SJSA1 (cell line): Measurements from ENCODE around the gene HBB. TPM values are rescaled to one million over a fixed set of nuclear protein-coding genes. Genes with fewer than 3 reads are reported as not detected.

Experiments
- DNase-seq, 2 experiments: peaks; one replicate each; pipeline ENCODE4 v3.0.0-alpha.2; 2015 to 2020; ENCODE audit warnings: low spot score in 2 of 2, low read depth in 1 of 2
- H3K27ac ChIP-seq: fragments of 250-450 bp; sonication (Bioruptor Pico); 2 replicates; pipeline ENCODE4 v1.5.1; 2020; ENCODE audit warnings: mild to moderate bottlenecking, moderate library complexity
- H3K27me3 ChIP-seq: fragments of 250-450 bp; sonication (Bioruptor Pico); replicated peaks from 2 replicates; pipeline ENCODE4 v1.5.1; 2020; ENCODE audit warnings: mild to moderate bottlenecking, moderate library complexity
- H3K36me3 ChIP-seq: fragments of 250-450 bp; sonication (Bioruptor Pico); 2 replicates; pipeline ENCODE4 v1.5.1; 2020; ENCODE audit warnings: mild to moderate bottlenecking
- H3K4me1 ChIP-seq: fragments of 250-450 bp; sonication (Bioruptor Pico); replicated peaks from 2 replicates; pipeline ENCODE4 v1.6.1; 2021; ENCODE audit warnings: mild to moderate bottlenecking
- H3K4me3 ChIP-seq: fragments of 250-450 bp; sonication (Bioruptor Pico); 2 replicates; pipeline ENCODE4 v1.5.1; 2020; ENCODE audit warnings: mild to moderate bottlenecking
- H3K9me3 ChIP-seq: fragments of 250-450 bp; sonication (Bioruptor Pico); replicated peaks from 2 replicates; pipeline ENCODE4 v1.5.1; 2020; ENCODE audit warnings: mild to moderate bottlenecking
- total RNA-seq: library from RNA; depleted of rRNA; stranded (reverse); fragments of >200 nt; shearing (Covaris generic); gene quantifications from 2 replicates; pipeline ENCODE4 v1.2.3, GENCODE V29; 2014

The HBB gene
- total RNA-seq, 1 experiment from 2014 or later = not detected

DNA sequence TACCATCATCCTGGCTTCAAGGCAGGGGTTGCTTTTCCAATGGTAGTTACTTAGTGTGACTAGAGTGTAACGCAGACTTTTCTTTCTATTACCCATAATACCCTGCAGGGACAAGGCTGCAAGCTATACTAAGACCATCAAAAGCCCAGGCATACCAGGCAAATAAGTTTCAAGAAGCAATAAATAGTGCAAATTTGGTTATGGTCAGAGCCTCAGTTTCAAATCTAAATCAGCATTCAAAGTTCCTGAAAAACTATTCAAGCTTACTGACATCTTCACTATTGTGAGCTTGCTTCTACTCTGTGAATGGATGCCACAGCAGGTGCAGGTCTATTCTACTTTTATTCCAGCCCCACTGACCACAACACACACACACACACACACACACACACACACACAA is 2.5 kb upstream of the HBB start:
- Histone ChIP-seq H3K27me3 (no peaks in the 10 kb centered on the region; the same call in 1 of the 2 replicates), H3K36me3 (no peaks in the 10 kb centered on the region), H3K4me1 (no peaks in the 10 kb centered on the region), H3K4me3 (no peak overlapping the region), H3K27ac (no peak overlapping the region), H3K9me3 (no peaks in the 10 kb centered on the region)
- DNase-seq = no peak

- no peaks in the 10 kb centered on the region for H3K36me3 ChIP-seq
- no peaks in the 10 kb centered on the region for H3K9me3 ChIP-seq
- H3K4me3 ChIP-seq = no peak overlapping the region
- H3K27ac ChIP-seq = no peak overlapping the region
- H3K4me1 ChIP-seq = no peaks in the 10 kb centered on the region
- DNase-seq = no peak
- H3K27me3 ChIP-seq = peaks cover 3% of the 10 kb centered on the region; the same call in 1 of the 2 replicates
These were observed 1.3 kb upstream of the HBB start for GRCh38 chr11:5228124-5228523.

- H3K4me3 ChIP-seq = no peak overlapping the region
- H3K4me1 ChIP-seq = no peaks in the 10 kb centered on the region
- no peak for DNase-seq
- H3K9me3 ChIP-seq = no peaks in the 10 kb centered on the region
- peaks cover 3% of the 10 kb centered on the region; the same call in 1 of the 2 replicates for H3K27me3 ChIP-seq
- H3K36me3 ChIP-seq = no peaks in the 10 kb centered on the region
- H3K27ac ChIP-seq = no peak overlapping the region
These were observed 810 bp upstream of the HBB start for GRCh38 chr11:5227681-5228080.

- Histone ChIP-seq H3K36me3 (no peaks in the 10 kb centered on the region), H3K4me1 (no peaks in the 10 kb centered on the region), H3K27ac (no peak overlapping the region), H3K27me3 (peaks cover 3% of the 10 kb centered on the region; the same call in 1 of the 2 replicates), H3K4me3 (no peak overlapping the region), H3K9me3 (no peaks in the 10 kb centered on the region)
- no peak for DNase-seq
These were observed 1.4 kb downstream of the HBB start for GRCh38 chr11:5225480-5225871.

- no peak for DNase-seq
These were observed 2.1 kb downstream of the HBB start for GRCh38 chr11:5224538-5225479.

GRCh38 chr11:5223686-5224085 is 3.2 kb downstream of the HBB start:
- H3K4me3 ChIP-seq = no peak overlapping the region
- H3K9me3 ChIP-seq = no peaks in the 10 kb centered on the region
- no peaks in the 10 kb centered on the region for H3K4me1 ChIP-seq
- no peak overlapping the region for H3K27ac ChIP-seq
- DNase-seq = no peak
- H3K27me3 ChIP-seq = peaks cover 3% of the 10 kb centered on the region; the same call in 1 of the 2 replicates
- H3K36me3 ChIP-seq = no peaks in the 10 kb centered on the region

More at GRCh38 chr11:5224538-5225479, 2.1 kb downstream of the HBB start:
- Histone ChIP-seq H3K27me3 (peaks cover 3% of the 10 kb centered on the region; the same call in 1 of the 2 replicates), H3K36me3 (no peaks in the 10 kb centered on the region), H3K27ac (no peak overlapping the region), H3K9me3 (no peaks in the 10 kb centered on the region), H3K4me1 (no peaks in the 10 kb centered on the region), H3K4me3 (no peak overlapping the region)

GRCh38 chr11:5223146-5223545 is 3.7 kb downstream of the HBB start:
- no peak for DNase-seq
- H3K36me3 ChIP-seq = no peaks in the 10 kb centered on the region
- no peak overlapping the region for H3K4me3 ChIP-seq
- no peaks in the 10 kb centered on the region for H3K9me3 ChIP-seq
- H3K27me3 ChIP-seq = peaks cover 3% of the 10 kb centered on the region; the same call in 1 of the 2 replicates
- no peaks in the 10 kb centered on the region for H3K4me1 ChIP-seq
- no peak overlapping the region for H3K27ac ChIP-seq

DNA sequence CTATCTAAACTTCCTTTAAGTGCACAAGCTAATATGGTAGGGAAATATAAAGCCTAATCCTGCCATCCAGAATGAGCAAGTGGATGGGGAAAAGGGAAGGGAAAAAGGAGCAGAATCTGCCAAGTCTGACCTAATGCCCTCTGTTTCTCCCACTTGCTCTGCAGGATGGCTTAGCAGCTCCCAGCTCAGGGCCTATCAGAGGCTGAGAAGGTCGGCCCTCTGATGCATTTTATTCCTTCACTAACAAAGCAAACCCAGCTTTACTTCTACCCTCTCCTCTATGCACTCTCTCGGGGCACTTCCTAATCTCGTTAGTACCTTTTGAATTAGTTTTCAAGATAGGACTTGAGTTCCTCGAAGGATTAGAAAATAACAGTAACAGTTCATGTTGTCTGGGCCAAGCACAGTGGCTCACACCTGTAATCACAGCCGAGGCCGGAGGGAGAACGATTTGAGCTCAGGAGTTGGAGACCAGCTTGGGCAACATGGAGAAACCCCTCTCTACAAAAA is 16.4 kb downstream of the HBB start:
- no peaks in the 10 kb centered on the region for H3K9me3 ChIP-seq
- no peaks in the 10 kb centered on the region for H3K36me3 ChIP-seq
- H3K4me3 ChIP-seq = no peak overlapping the region
- no peak overlapping the region for H3K27ac ChIP-seq
- no peak for DNase-seq
- no peaks in the 10 kb centered on the region for H3K27me3 ChIP-seq
- H3K4me1 ChIP-seq = no peaks in the 10 kb centered on the region

DNA sequence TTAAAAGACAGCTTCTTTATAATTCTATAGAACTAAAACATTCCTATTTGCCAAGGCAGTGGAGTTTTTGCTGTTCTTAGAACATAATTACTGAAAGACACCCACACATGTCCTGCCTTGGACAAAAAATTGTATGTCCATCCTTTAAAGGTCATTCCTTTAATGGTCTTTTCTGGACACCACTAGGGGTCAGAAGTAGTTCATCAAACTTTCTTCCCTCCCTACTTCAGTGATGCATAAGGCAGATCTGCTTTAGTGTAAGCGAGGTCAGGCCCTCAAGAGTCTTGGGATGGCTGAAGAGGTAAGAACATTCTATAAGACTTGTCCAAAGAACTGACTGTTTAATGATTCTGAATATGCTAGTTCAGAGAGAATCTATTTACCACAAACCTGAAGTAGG is 22.1 kb downstream of the HBB start:
- peak in 1 of 2 experiments; percentile 62 for DNase-seq
- H3K27ac ChIP-seq = no peak overlapping the region
- H3K36me3 ChIP-seq = no peaks in the 10 kb centered on the region
- H3K9me3 ChIP-seq = no peaks in the 10 kb centered on the region
- peaks cover 6% of the 10 kb centered on the region; the same call in 1 of the 2 replicates for H3K27me3 ChIP-seq
- H3K4me3 ChIP-seq = no peak overlapping the region
- no peaks in the 10 kb centered on the region for H3K4me1 ChIP-seq

DNA sequence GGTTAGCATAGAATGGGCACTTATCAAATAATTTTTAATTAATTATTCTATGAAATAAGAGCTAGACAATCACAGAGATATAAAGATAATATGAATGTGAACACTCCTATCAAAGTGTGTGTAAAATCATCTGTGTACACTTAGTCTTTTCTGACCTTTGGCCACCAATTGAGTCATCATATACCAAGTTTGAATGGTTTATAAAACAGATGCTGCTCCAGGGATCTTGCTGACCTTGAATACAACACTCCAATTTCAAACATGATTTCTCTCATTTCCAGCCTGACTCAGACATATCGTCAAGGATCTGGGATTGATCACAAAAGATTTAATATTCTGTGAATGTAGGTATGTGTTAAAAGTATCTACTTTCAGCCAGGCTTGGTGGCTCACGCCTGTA is 23.5 kb downstream of the HBB start:
- Histone ChIP-seq H3K27ac (no peak overlapping the region), H3K4me1 (no peaks in the 10 kb centered on the region), H3K27me3 (peaks cover 6% of the 10 kb centered on the region; the same call in 1 of the 2 replicates), H3K36me3 (no peaks in the 10 kb centered on the region), H3K4me3 (no peak overlapping the region), H3K9me3 (no peaks in the 10 kb centered on the region)
- DNase-seq = no peak

- Histone ChIP-seq H3K4me3 (no peak within 1 kb of the TSS), H3K4me1 (no peaks in the 10 kb centered on the region), H3K9me3 (no peaks in the 10 kb centered on the region), H3K27me3 (peaks cover 6% of the 10 kb centered on the region; the same call in 1 of the 2 replicates), H3K36me3 (no peaks in the 10 kb centered on the region), H3K27ac (no peak within 1 kb of the TSS)
- no peak for DNase-seq
These were observed 26.3 kb downstream of the HBB start, which contains the start of gene OR51V1 for GRCh38 chr11:5200582-5200981. Gene OR51V1, minus strand, starts transcription at chr11:5200682. Its CDS starts 0 bp downstream, at chr11:5200682.

- H3K4me1 ChIP-seq = no peaks in the 10 kb centered on the region
- no peak for DNase-seq
These were observed 28.6 kb downstream of the HBB start for GRCh38 chr11:5198285-5198684.

GRCh38 chr11:5197536-5197935 is 29.3 kb downstream of the HBB start:
- no peak overlapping the region for H3K27ac ChIP-seq
- H3K4me3 ChIP-seq = no peak overlapping the region
- no peaks in the 10 kb centered on the region for H3K4me1 ChIP-seq
- H3K9me3 ChIP-seq = no peaks in the 10 kb centered on the region
- H3K27me3 ChIP-seq = peaks cover 6% of the 10 kb centered on the region; the same call in 1 of the 2 replicates
- no peaks in the 10 kb centered on the region for H3K36me3 ChIP-seq
- no peak for DNase-seq

More at GRCh38 chr11:5198285-5198684, 28.6 kb downstream of the HBB start:
- Histone ChIP-seq H3K27ac (no peak overlapping the region), H3K27me3 (peaks cover 6% of the 10 kb centered on the region; the same call in 1 of the 2 replicates), H3K36me3 (no peaks in the 10 kb centered on the region), H3K9me3 (no peaks in the 10 kb centered on the region), H3K4me3 (no peak overlapping the region)

DNA sequence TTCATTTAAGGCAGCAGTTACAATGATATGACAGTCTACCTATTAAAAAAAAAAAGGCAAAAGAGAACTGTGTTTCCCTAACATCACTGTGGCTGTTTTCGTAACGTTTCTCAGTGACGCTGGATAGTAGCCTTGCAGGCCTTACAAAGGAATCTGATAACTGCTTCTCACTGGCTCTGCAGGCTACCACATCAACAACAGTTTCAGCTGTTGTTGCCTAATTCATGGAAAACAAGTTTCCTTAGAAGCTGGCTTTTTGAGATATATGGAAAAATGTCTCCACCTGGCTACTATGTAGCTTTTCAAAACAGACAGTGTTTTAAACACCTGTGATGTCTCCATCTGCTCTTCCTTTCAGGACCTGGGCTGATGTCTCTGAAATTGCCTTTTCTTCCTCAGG is 30.1 kb downstream of the HBB start:
- Histone ChIP-seq H3K36me3 (no peaks in the 10 kb centered on the region), H3K9me3 (no peaks in the 10 kb centered on the region), H3K27ac (no peak overlapping the region), H3K27me3 (peaks cover 6% of the 10 kb centered on the region; the same call in 1 of the 2 replicates), H3K4me1 (no peaks in the 10 kb centered on the region), H3K4me3 (no peak overlapping the region)
- DNase-seq = no peak
